Osteoblast (primary cell): ENCODE measurements around the gene RAB10. TPM values are rescaled to one million over a fixed set of nuclear protein-coding genes. Genes with fewer than 3 reads are reported as not detected.
A peak's percentile ranks its signal among the peaks of the same experiment; 100 is the strongest.
"Not testable (repeated sequence)": the region's sequence is repeated elsewhere in the genome, so short reads cannot be mapped to it uniquely, and the experiment has no call there.

Experiments
- DNase-seq: peaks from one replicate; pipeline ENCODE4 v3.0.0; 2011; ENCODE audit warnings: low spot score, mixed read lengths; ENCODE audit not compliant: insufficient read length; ENCODE audit errors: missing footprints
- H2AFZ ChIP-seq: 2 replicates; pipeline ENCODE4 v1.6.0; 2011; ENCODE audit warnings: mild to moderate bottlenecking, low read length
- H3K27ac ChIP-seq: 2 replicates; pipeline ENCODE4 v1.5.1; 2011; ENCODE audit warnings: mild to moderate bottlenecking, low read depth, low read length, moderate library complexity
- H3K27me3 ChIP-seq: 2 replicates; pipeline ENCODE4 v1.6.0; 2012; ENCODE audit warnings: mild to moderate bottlenecking, control low read depth, inconsistent platforms, low read length, moderate library complexity; ENCODE audit not compliant: insufficient read depth
- H3K36me3 ChIP-seq: 2 replicates; pipeline ENCODE4 v1.5.1; 2011; ENCODE audit warnings: mild to moderate bottlenecking, low read length, control low read depth, moderate library complexity; ENCODE audit not compliant: insufficient read depth
- H3K4me1 ChIP-seq: 2 replicates; pipeline ENCODE4 v1.5.1; 2011; ENCODE audit warnings: mild to moderate bottlenecking, low read length, control low read depth, moderate library complexity; ENCODE audit not compliant: insufficient read depth
- H3K4me2 ChIP-seq: 2 replicates; pipeline ENCODE4 v1.6.0; 2011; ENCODE audit warnings: mild to moderate bottlenecking, low read length; ENCODE audit not compliant: insufficient read depth
- H3K4me3 ChIP-seq: fragments of 200-600 bp; sonication (generic); 3 replicates; pipeline ENCODE4 v1.5.1; 2012; ENCODE audit warnings: mild to moderate bottlenecking, low read length, inconsistent platforms; ENCODE audit not compliant: insufficient read depth
- H3K79me2 ChIP-seq: 2 replicates; pipeline ENCODE4 v1.6.0; 2012; ENCODE audit warnings: mild to moderate bottlenecking, low read length, control low read depth, inconsistent platforms; ENCODE audit not compliant: insufficient read depth
- H3K9me3 ChIP-seq: 2 replicates; pipeline ENCODE4 v1.5.1; 2011; ENCODE audit warnings: low read depth, low read length, control low read depth
- H4K20me1 ChIP-seq: 2 replicates; pipeline ENCODE4 v1.6.0; 2012; ENCODE audit warnings: mild to moderate bottlenecking, low read length, control low read depth; ENCODE audit not compliant: insufficient read depth
- CTCF ChIP-seq: IDR thresholded peaks from 2 replicates; pipeline ENCODE4 v1.5.1; 2011; ENCODE audit warnings: mild to moderate bottlenecking, low read depth, low read length, moderate library complexity; ENCODE audit errors: extremely low read depth
- total RNA-seq: library from RNA; depleted of rRNA; stranded (reverse); fragments of >200 nt; gene quantifications from 2 replicates; pipeline ENCODE4 v1.2.3, GENCODE V29; 2012

The RAB10 gene
- total RNA-seq, 1 donor: 151 TPM

DNA sequence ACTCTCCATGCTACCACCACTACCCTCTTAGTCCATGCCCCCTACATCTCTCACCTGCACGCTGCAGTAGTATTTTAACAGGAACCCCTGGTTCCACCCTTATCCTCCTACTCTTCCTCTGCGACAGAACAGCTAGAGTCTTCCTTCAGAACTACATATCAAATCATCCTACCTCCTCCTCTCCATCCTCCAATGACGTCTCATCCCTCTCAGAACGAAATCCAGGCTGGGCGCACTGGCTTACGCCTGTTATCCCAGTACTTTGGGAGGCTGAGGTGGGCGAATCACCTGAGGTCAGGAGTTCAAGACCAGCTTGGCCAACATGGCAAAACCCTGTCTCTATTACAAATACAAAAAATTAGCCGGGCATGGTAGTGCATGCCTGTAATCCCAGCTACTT lies 41.3 kb upstream of the RAB10 start:
- no peak overlapping the region for H3K27ac ChIP-seq

DNA sequence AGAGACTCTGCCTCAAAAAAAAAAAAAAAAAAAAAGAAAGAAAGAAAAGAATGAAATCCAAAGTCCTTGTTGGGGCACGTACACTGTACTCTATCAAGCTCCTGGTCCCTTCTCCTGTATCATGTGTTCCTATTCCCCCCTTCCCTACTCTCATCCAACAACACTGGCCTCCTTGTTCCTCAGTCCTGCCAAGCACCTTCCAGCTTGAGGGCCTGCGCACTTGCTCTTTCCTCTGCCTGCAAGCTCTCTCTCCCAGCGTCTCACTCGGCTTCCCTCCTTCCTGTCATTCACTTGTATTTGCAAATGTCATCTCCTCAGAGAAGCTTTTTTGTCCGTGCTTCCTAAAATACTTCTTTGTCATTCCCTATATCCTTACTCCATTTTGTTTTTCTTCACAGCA lies 40.8 kb upstream of the RAB10 start:
- Histone ChIP-seq H3K36me3 (no peaks in the 10 kb centered on the region), H2AFZ (no peak overlapping the region), H3K4me1 (peaks cover 18% of the 10 kb centered on the region), H3K79me2 (no peaks in the 10 kb centered on the region), H4K20me1 (no peaks in the 10 kb centered on the region), H3K9me3 (peaks cover 6% of the 10 kb centered on the region), H3K27me3 (no peaks in the 10 kb centered on the region), H3K4me3 (no peak overlapping the region), H3K4me2 (no peak overlapping the region), H3K27ac (no peak overlapping the region)
- no peak for TF ChIP-seq CTCF
- no peak for DNase-seq

More for the DNA sequence above, 41.3 kb upstream of the RAB10 start:
- Histone ChIP-seq H4K20me1 (no peaks in the 10 kb centered on the region), H2AFZ (no peak overlapping the region), H3K27me3 (no peaks in the 10 kb centered on the region), H3K9me3 (peaks cover 6% of the 10 kb centered on the region), H3K4me3 (no peak overlapping the region), H3K4me2 (no peak overlapping the region), H3K4me1 (peaks cover 13% of the 10 kb centered on the region), H3K36me3 (no peaks in the 10 kb centered on the region), H3K79me2 (no peaks in the 10 kb centered on the region)
- DNase-seq: peak; percentile 22
- TF ChIP-seq CTCF: no peak

DNA sequence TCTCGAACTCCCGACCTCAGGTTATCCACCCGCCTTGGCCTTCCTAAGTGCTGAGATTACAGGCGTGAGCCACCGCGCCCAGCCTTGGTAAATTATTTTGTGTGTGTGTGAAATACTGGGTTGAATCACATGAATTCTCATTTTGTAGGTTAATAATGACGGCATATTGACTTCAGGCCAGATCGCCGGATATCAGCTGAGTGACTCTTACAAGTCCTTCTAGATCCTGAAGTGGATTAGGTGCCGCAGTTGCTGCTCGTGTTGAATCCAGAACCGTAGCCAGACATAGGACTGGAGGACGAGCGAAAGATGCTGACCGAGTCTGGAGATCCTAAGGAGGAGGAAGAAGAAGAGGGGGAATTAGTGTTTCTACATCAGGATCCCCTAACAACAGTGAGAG lies 39.4 kb upstream of the RAB10 start:
- no peaks in the 10 kb centered on the region for H3K79me2 ChIP-seq
- no peak overlapping the region for H2AFZ ChIP-seq
- H3K36me3 ChIP-seq: no peaks in the 10 kb centered on the region
- no peak overlapping the region for H3K4me3 ChIP-seq
- peaks cover 23% of the 10 kb centered on the region for H3K4me1 ChIP-seq
- TF ChIP-seq CTCF: no peak
- DNase-seq: no peak
- no peak overlapping the region for H3K27ac ChIP-seq
- no peak overlapping the region for H3K4me2 ChIP-seq
- H3K27me3 ChIP-seq: no peaks in the 10 kb centered on the region
- peaks cover 6% of the 10 kb centered on the region for H3K9me3 ChIP-seq
- H4K20me1 ChIP-seq: no peaks in the 10 kb centered on the region

DNA sequence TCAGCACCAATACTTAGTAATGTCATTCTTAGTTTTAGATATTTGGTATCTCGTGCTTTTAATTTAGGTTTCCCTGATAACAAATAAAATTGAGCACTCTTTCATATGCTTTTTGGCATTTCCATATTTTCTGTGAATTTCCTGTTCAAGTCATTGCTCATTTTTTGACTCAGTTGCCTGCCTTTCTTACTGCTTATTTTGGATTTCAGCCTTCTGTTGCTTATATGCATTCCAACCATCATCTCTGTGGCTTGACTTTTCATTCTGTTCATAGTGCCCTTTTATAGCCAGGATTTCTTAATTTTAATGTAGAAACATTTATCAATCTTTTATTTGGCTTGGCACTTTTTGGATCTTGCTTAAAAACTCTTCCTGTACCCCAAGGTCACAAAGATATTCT lies 37.0 kb upstream of the RAB10 start:
- H3K79me2 ChIP-seq: no peaks in the 10 kb centered on the region
- H3K4me3 ChIP-seq: no peak overlapping the region
- DNase-seq: no peak
- H3K9me3 ChIP-seq: peaks cover 6% of the 10 kb centered on the region
- no peaks in the 10 kb centered on the region for H3K36me3 ChIP-seq
- H2AFZ ChIP-seq: no peak overlapping the region
- H3K27me3 ChIP-seq: no peaks in the 10 kb centered on the region
- TF ChIP-seq CTCF: no peak
- H3K27ac ChIP-seq: no peak overlapping the region
- no peaks in the 10 kb centered on the region for H4K20me1 ChIP-seq
- H3K4me2 ChIP-seq: no peak overlapping the region
- H3K4me1 ChIP-seq: peaks cover 37% of the 10 kb centered on the region

DNA sequence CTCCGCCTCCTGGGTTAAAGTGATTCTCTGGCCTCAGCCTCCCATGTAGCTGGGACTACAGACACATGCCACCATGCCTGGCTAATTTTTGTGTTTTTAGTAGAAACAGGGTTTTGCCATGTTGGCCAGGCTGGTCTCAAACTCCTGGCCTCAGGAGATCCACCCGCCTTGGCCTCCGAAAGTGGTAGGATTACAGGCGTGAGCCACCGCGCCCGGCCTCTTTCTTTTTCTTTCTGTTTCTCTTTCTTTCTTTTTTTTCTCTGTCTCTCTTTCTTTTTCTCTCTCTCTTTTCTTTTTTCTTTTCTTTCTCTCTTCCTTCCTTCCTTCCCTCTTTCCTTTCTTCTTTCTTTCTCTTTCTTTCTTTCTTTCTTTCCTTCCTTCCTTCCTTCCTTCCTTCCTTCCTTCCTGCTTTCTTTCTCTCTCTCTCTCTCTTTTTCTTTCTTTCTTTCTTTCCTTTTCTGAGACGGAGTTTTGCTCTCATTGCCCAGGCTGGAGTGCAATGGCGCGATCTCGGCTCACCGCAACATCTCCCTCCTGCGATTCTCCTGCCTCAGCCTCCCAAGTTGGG lies 35.0 kb upstream of the RAB10 start:
- H4K20me1 ChIP-seq, H3K27me3 ChIP-seq, H3K9me3 ChIP-seq, H3K4me2 ChIP-seq, H3K27ac ChIP-seq, H2AFZ ChIP-seq, H3K4me3 ChIP-seq, H3K79me2 ChIP-seq, DNase-seq, H3K36me3 ChIP-seq: not testable (repeated sequence)
- H3K4me1 ChIP-seq: peaks cover 42% of the 10 kb centered on the region

DNA sequence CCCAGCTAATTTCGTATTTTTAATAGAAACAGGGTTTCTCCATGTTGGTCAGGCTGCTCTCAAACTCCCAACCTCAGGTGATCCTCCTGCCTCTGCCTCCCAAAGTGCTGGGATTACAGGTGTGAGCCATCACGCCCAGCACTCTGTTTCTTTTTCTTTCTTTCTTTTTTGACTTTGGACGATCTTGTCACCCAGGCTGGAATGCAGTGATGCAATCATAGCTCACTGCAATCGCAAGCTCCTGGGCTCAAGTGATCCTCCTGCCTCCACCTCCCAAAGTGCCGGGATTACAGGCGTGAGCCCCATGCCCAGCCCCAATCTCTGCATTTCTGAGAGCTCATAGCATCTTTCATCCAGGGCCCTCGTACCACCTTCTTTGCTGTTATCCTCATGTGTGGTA lies 34.5 kb upstream of the RAB10 start:
- DNase-seq: not testable (repeated sequence)
- H3K4me1 ChIP-seq: peaks cover 42% of the 10 kb centered on the region

More for the DNA sequence above, 34.5 kb upstream of the RAB10 start:
- not testable (repeated sequence) for H3K9me3 ChIP-seq, H3K27ac ChIP-seq, H3K27me3 ChIP-seq, H2AFZ ChIP-seq, H3K4me3 ChIP-seq, H3K36me3 ChIP-seq, H3K79me2 ChIP-seq, H4K20me1 ChIP-seq, H3K4me2 ChIP-seq
